ENCODE measurements around the gene ACSS3.
"Not testable (repeated sequence)": the region's sequence is repeated elsewhere in the genome, so short reads cannot be mapped to it uniquely, and the experiment has no call there.

Gene ACSS3

DNA sequence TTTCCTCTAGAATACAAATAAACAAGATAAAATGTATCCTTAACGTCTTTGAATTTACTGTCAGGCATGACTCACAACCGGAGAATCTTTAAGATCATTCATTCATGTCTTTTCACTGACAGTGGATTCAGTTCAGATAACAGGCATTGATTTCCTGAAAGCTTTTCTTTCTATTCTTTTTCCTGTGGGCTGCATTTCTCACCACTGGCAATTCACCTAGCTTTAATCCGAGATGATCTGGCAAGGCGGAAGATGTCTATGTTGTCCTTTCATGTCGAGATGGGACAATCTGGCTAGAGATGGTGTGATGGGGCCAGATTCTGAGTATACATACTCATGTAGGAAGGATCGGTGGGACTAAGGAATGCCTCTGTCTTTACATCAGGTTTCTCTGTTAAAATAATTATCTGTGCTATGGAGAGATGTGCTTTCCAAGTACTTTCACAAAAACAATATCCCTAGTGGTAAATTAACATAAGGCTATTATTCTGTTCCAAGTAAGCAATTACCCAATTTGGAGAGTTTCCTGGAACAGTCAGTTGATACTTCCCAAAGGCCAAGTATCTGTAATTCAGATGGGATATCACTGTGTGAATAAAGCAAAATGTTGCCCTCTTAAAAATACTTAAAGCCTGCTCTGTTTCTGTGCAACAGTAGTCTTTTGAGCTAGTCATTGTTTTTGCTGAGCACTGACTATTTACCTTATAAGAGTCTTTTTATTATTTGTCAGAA is 17.8 kb downstream of the ACSS3 start:
- DNase-seq, result no peak

DNA sequence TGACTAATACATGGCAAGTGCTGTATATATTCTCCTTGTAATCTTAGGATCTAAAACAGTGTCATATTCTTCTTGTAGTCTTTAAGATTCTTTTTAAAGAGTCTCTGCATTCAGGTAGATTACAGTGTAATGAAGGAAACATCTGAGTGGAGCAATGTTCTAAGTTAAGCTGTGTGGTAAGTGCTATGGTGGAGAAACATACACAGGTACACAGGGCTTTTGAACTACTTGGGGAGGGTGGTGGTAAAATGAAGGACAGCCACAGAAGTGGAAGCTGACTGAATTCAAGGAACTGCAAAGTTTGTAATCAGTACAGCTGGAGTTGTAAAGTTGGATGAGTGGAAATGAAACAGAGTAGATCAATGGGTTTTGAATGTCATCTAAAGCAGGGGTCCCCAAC is 27.8 kb downstream of the ACSS3 start:
- DNase-seq, result no peak

- DNase-seq, result no peak
Measured at GRCh38 chr12:81114226-81114625, 36.3 kb downstream of the ACSS3 start.

DNA sequence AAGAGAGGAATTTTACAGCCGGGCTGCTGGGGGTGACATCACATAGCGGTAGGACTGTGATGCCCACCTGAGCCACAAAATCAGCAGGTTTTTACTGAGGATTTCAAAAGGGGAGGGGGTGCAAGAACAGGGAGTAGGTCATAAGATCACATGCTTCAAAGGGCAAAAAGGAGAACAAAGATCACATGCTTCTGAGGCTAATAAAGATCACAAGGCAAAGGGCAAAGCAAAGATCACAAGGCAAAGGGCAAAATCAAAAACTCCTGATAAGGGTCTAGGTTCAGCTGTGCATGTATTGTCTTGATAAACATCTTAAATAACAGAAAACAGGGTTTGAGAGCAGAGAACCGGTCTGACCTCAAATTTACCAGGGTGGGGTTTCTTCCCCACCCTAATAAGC is 41.2 kb downstream of the ACSS3 start:
- DNase-seq, result not testable (repeated sequence)

DNA sequence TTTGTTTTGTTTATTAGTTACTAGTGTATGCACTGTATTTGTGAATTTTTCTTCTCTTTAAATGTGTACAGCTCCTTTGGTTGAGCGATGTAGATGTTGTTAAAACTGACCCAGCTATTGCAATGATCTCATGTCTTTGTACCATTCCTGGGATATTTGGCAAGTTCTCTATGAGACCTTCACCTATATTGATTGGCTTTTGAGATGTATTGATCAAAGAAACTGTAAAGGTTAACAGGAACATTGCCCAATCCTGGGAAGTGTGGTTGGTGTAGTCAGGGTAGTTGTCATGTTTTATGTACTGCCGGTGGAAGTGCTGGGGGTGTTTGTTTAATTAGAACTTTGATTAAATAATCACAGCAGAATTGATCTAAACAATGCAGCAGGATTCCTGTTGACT is 43.1 kb downstream of the ACSS3 start:
- DNase-seq, result no peak

DNA sequence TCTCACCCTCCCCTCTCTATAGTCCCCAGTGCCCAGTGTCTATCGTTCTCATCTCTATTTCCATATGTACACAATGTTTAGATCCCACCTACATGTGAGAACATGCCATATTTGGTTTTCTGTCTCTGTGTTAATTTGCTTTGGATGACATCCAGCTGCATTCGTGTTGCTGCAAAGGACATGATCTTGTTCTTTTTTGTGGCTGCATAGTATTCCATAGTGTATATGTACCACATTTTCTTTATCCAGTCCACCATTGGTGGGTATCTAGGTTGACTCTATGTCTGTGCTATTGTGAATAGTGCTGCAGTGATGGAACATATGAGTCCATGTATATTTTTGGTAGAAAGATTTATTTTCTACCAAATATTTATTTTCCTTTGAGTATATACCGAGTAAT is 45.7 kb downstream of the ACSS3 start:
- no peak for DNase-seq

- DNase-seq, result no peak
Measured at GRCh38 chr12:81125691-81126090, 47.8 kb downstream of the ACSS3 start.

GRCh38 chr12:81128930-81129554 is 51.2 kb downstream of the ACSS3 start:
- DNase-seq, result peak; percentile 54

DNA sequence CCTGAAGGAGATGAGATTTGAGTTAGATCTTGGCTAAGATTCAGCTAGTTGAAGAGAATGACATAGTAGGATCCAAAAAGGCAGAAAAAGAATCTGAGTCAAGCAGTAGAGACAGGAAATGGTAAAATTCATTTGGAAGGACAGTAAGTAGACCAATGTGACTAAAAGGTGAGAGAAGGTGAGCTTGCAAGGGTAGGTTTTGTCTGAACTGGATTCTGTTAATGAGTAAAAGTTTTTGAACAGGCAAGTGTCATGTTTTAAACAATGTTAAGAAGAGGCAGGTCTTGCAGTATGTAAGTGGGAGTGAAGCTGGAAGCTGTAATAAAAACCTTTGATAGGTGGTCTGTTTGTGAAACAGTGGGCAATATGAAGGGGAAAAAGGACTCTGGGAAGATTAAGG is 58.6 kb downstream of the ACSS3 start:
- DNase-seq, result no peak

GRCh38 chr12:81137801-81138200 is 59.9 kb downstream of the ACSS3 start:
- DNase-seq, result no peak

DNA sequence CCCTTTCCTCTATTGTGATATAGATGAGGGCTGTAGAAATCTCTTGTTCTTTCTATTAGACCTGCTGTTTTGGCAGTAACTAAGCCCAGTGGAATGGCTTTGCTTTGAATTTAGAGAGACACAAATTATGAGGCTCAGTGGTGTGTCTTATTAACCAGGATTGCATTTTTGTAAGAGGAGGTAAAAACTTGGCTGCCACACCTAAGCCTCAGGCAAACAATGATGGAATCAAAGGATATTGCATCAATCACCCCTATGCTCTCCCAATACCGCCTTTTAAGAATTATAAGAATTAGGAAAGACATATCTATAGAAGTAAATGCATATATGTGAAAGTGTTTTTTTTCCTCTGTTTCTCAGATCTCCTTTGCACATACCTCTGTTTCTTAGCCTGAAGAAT is 63.3 kb downstream of the ACSS3 start:
- no peak for DNase-seq

DNA sequence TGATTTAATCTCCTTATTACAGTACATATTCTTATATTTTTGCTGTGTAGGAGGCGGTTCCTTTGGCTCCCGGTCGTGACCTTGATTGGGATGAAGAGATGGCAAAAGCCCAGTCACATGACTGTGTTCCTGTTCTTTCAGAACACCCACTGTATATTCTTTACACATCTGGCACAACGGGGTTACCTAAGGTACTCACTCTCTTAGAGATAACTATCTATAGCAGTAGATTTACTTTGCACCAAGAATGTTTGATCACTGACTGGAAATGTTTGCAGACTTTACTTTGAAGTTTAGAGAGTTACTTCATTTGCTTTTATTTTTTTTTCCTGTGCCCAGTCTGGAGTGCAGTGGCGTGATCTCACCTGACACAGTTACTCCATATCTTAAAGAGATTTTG is 65.2 kb downstream of the ACSS3 start:
- no peak for DNase-seq

DNA sequence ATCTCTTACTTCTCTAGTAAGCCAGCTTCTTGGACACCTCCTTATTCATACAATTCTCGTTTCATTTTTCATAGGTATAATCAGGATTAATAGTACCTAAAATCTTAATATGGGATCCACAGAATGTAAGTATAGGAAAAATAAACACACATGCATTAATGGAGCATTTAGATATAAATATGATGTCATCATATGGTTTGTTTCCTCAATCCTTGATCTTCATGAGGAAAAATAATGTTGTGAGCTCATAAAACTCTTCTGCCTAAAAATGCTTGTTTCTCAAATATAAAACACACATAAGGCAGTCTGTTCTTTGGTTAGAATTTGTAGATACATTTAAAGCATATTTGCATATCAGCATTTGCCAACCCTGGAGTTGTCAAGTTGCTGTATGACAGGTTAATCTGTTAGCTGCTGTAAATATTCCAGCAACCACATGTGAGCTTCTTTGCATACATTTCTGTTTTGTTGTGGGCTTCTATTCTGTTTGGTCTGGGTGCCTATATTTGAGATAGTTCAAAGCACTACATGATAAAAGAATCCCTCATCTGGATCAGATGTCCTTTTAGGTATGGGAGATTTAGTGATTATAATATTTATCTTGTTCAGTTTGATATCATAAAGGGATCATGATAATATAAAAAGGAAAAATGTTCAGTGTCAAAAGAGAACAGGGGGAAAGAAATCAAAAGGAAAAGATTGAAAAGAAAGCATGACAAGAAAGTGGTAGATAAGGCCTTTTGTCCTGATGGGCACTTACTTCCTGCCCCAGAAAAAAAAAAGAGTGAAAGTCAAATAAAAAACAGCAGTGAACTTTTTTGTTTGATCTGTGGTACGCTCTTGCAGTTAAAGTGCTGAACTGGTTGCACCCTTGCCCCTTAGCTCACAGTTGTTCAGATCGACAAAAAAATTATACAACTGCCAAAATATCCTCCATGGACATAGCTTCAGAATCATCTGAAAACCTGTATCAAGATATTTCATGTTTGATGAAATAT is 68.6 kb downstream of the ACSS3 start:
- no peak for DNase-seq

DNA sequence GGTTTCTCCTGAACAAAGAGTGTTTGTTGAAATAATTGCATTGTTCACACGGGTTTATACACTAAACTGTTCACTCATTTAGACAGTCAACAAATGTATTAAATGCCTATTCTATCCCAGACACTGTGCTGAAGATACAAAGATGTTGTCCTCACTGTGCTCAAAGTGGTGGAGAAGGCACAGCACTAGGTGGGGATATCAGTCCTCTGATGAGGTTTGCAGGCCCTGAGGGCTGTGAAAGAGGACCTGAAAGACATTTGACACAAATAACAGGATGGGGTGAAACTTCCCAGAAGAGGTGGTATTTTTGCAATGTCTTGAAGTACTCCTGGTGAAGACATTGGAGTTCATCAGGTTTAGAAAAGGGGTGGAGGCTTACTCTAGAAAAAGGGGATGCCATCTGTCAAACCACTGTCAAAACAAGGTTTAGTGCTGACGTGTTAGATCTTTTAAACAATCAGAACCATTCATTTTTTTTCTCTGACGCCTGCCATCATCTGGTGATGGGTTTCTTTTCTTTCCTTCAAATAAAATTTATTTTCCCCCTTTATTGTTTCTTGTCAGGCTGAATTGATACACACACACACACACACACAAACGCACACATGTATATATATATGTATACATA is 69.5 kb downstream of the ACSS3 start:
- no peak for DNase-seq

GRCh38 chr12:81150382-81150781 is 72.5 kb downstream of the ACSS3 start:
- DNase-seq, result no peak

DNA sequence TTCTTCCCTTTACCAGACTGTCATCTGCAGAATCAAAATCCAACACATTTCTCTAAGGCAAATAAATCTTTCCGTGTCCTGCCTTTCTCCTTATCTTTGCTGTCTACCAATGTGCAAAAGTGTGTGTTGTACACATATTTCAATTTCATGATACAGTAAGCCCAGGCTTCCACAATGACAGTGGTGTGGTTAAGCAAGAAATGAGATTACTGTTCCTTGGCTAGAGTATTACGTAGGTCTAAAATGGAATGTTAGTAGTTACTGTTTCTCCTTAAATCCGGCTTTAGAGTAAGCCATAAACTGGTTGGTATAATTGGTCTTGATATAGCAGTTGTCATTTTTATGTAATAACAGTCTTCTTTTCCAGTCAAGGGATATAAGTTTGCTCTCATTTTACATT is 82.0 kb downstream of the ACSS3 start:
- DNase-seq, result no peak

DNA sequence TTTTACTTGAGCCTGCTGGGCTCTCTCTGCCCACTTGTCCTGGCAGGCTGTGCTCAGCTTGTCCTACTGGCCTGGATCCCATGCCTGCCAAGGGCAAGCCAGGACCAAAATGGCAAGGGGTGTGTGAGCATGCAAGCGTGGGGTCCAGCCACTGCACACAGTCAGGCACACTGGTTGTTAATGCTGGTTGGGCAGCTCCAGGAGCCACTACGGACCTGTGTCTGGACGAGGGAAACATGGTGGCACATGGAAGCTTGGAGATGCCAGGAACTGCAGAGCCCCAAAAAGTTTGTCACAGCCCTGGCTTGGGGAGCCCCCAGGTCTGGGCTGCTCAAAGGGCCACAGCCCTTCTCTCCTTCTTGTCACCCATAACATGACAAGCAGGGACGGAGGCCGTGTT is 83.8 kb downstream of the ACSS3 start:
- DNase-seq, result no peak

DNA sequence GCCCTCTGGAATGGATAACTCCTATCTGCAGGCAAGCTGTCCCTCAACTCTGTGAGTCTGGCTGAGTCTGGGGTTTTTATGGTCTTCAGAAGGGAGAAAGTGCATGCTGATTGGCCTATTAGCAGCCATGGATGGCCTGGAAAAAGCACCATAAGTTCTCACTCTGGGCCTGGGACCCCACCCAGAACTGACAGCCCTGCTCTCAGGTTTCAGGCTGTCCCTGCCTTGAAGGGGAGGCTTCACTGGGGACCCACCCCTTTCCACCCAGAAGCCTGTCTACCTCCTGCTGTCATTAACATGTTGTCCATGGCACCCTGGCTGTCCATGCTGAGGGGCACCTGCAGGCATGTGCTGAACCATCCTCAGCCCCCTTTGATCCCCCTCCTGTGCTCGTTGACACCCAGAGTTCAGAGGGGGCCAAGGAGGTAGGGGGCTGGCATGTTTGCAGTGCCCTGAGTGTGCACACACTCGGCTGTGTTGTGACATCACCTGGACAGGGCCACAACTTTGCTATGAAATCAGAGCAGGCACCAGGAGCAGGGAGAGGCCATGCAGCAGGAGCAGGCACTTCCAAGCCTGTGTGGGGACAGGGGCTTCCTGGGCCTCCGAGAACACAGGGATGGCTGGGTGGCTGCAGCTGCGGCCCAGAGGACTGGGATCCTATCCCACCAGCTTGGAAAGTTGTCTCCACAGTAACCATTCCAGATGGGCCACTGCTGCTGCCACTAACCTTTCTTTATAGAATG is 84.7 kb downstream of the ACSS3 start:
- no peak for DNase-seq

GRCh38 chr12:81164827-81165226 is 86.9 kb downstream of the ACSS3 start:
- no peak for DNase-seq

- DNase-seq, result no peak
Measured at GRCh38 chr12:81166790-81167189, 88.9 kb downstream of the ACSS3 start.

DNA sequence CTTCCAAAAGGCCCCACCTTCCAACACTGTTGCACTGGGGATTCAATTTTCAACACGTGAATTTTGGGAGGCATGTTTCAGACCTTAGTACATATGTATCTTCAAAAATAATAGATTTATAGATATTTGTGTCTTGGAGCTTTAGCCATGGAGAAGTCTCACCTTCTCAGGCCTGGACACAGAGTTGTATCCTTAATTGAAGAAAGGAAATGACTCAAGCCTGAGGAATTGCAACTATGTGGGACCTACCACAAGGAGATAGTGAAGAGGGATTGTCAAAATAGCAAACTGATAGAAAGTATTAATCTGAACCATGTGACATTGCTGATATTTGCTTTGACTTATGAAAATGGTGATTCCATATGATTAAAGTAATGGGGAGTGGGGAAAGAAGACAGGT is 89.8 kb downstream of the ACSS3 start:
- peak; percentile 23 for DNase-seq

GRCh38 chr12:81168445-81168844 is 90.6 kb downstream of the ACSS3 start:
- no peak for DNase-seq

All from HCEC 1CT (cell line).